DND-41 (cell line): Measurements from ENCODE around the gene CRYL1.

Experiments
- CTCF ChIP-seq: IDR thresholded peaks from 2 replicates; pipeline ENCODE4 v1.5.1; 2012; ENCODE audit warnings: borderline replicate concordance, low read length, moderate library complexity, mild to moderate bottlenecking; ENCODE audit not compliant: poor library complexity, severe bottlenecking; ENCODE audit errors: extremely low read depth
- EZH2 ChIP-seq: IDR thresholded peaks from 3 replicates; pipeline ENCODE4 v1.6.1; 2012; ENCODE audit warnings: borderline replicate concordance, low read depth, mild to moderate bottlenecking, moderate library complexity, low read length, inconsistent platforms; ENCODE audit not compliant: severe bottlenecking

GRCh38 chr13:20573186-20573585 lies 47.5 kb upstream of the CRYL1 start:
- TF ChIP-seq EZH2 (no peak), CTCF (no peak)
